GM10266 (cell line): Measurements from ENCODE around the gene PLD1.
"Not testable (repeated sequence)": the region's sequence is repeated elsewhere in the genome, so short reads cannot be mapped to it uniquely, and the experiment has no call there.

Experiments
- DNase-seq: peaks from one replicate; pipeline ENCODE4 v3.0.0; 2012; ENCODE audit errors: extremely low spot score
- TF ChIP-seq, protein P1 (sequence below): IDR thresholded peaks from 2 replicates; pipeline ENCODE4 v1.5.1; 2012; ENCODE audit warnings: mild to moderate bottlenecking, low read depth; ENCODE audit not compliant: control insufficient read depth, insufficient read depth; ENCODE audit errors: missing control alignments

PLD1 gene

DNA sequence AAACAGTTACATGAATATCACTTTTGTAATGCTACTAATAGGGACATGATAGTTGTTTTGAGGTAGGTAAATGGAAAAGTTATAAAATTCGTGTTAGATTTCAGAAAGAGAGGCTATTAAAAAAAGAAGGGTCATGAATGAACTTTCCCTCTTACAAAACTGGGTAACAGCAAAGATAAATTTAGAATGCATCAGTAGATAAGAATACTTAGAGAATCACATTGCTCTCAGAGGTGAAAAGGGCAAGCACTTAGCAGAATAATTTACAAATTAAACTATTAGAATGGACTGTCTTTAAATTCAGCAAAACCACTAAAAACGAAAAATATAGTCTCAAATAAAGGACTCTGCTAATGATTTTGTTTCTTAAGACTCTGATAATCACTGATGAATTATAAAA is 167.2 kb downstream of the PLD1 start:
- no peak for DNase-seq
- TF ChIP-seq, protein P1, sequence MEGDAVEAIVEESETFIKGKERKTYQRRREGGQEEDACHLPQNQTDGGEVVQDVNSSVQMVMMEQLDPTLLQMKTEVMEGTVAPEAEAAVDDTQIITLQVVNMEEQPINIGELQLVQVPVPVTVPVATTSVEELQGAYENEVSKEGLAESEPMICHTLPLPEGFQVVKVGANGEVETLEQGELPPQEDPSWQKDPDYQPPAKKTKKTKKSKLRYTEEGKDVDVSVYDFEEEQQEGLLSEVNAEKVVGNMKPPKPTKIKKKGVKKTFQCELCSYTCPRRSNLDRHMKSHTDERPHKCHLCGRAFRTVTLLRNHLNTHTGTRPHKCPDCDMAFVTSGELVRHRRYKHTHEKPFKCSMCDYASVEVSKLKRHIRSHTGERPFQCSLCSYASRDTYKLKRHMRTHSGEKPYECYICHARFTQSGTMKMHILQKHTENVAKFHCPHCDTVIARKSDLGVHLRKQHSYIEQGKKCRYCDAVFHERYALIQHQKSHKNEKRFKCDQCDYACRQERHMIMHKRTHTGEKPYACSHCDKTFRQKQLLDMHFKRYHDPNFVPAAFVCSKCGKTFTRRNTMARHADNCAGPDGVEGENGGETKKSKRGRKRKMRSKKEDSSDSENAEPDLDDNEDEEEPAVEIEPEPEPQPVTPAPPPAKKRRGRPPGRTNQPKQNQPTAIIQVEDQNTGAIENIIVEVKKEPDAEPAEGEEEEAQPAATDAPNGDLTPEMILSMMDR = no peak

DNA sequence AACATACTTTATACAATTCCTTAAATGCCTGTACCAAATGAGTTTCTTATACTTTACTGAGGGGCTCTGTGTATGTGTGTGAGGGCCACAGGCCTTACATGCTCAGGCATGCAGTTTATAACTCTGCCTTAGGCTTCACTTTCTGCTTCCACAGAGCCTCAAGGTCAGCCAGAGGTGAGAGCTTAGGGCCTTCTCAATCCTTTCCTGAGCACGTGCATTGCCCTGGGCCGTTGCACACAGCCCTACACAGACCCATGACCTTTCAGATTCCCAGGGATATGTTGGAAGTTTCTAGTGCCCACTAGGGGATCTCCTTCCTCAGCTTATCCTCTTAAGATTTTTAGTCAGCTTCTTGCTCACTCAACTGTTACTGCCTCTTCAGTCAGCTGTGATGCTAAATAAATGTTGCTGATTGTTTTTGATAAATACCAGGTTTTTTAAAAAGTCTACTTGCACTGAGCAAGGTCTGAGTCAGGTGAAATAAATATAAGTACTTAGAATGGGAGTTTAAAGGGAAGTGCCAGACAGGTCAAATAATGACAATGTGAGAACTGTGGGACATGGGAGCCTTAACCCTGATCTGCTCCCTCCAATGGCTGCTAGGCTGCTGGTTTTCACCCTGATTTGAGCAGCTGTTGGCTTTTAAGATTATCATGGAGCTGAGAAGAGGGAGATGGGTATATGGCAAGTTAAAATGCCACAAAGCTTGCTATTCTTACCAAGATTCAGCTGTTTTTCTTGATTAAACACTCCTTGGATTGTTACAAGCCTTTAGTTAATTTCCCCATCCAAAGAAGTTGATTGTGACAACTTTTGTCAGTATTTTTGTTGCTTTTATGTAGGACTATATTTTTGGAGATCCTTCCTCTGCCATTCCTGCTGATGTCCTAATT is 169.5 kb downstream of the PLD1 start:
- DNase-seq = no peak
- TF ChIP-seq, protein P1 = no peak

DNA sequence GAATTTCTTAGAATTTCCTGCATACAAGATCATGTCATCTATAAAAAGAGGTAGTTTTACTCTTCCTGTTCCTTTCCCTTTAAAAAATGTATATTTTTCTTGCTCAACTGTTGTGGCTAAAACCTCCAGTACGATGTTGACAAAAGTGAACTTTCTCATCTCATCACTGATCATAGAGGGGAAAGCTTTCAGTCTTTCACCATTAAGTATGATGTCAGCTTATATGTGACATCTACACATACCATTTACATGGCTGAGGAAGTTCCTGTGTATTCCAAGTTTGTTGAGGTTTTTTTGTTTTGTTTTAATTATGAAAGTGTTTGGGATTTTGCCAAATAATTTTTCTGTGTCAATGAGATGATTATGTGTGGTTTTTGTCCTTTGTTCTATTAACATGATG is 173.6 kb downstream of the PLD1 start:
- no peak for DNase-seq
- TF ChIP-seq, protein P1 = no peak

DNA sequence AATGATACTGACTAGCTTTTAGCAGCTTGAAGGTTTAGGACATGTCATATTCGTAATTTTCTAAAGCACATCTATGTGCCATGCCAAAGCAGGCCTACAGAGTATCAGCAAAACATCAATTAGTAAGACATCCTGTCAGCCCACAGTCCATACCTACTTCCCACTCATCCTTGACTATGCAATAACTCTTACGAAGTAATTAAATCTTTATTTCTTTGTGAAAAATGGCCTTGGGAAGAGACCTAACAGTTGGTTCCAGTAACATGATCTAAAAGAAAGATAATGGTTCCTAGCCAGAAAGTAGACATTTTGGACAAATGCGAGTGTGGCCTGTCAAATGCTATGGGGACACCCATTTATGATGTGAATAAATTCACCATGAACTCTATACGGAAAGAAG is 177.5 kb downstream of the PLD1 start:
- TF ChIP-seq, protein P1 = no peak
- no peak for DNase-seq

DNA sequence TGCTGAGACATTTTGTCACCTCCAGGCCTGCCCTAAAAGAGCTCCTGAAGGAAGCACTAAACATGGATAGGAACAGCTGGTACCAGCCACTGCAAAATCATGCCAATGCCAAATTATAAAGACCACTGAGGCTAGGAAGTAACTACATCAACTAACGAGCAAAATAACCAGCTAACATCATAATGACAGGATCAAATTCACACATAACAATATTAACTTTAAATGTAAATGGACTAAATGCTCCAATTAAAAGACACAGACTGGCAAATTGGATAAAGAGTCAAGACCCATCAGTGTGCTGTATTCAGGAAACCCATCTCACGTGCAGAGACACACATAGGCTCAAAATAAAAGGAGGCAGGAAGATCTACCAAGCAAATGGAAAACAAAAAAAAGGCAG is 183.5 kb downstream of the PLD1 start:
- DNase-seq = not testable (repeated sequence)

DNA sequence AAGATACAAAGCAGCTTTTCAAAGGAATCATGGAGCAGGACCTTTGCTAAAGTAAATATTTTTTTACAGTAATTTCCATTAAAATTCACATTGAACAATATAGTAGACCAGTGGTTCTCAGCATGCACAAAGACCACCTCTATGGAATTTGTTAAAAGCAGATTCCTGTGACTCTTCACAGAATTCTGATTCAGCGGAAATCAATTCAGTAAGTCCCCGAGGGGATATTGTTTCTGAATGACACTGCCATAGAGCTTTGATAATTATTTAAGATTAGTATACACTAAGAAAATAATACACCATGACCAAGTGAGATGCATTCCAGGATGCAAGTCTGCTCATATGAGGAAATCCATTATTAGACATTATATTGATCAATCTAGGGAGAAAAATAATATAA is 188.2 kb downstream of the PLD1 start:
- DNase-seq = no peak

DNA sequence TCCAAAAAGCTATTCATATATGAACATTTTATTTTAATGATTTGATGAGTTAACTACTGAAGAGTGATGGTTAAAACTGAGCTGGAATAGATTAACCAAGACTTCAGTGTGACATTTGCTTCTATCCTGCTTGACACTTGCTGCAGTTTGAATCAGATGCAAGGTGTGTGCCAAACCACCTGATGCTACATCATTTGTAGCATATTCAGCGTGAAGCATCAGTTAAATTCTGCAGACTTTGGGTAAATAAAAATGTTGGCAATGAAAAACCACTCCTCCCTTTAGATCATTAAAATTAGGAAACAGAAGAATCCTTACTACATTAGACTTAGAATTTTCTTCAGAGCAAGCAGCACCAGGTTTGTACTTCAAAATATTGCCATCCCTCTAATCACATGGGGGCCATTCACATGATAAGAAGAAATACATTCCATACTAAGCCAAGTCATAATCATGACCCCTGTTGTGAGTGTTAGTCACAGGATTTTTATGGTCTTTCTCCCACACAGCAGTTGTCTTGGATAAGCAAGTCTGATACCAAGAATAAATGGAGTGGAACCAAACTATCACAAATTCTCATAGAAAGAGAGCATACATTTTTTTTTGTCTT is 189.4 kb downstream of the PLD1 start:
- DNase-seq = no peak
- TF ChIP-seq, protein P1 = no peak

More for the DNA sequence above, 188.2 kb downstream of the PLD1 start:
- TF ChIP-seq, protein P1 = no peak
